GM18907 (cell line): ENCODE results near the gene LDB3.

ENCODE experiments used
- ATAC-seq: cut with Tn5 transposase; IDR thresholded peaks from one replicate; pipeline ENCODE4 v1.9.1; 2021; ENCODE audit warnings: mild to moderate bottlenecking, moderate library complexity; ENCODE audit not compliant: unreplicated experiment

LDB3 gene

GRCh38 chr10:86650151-86650550 is 18.2 kb upstream of the LDB3 start:
- ATAC-seq: no peak

- ATAC-seq: no peak
These were observed 17.3 kb upstream of the LDB3 start for GRCh38 chr10:86651021-86651471.

GRCh38 chr10:86651631-86652331 is 16.5 kb upstream of the LDB3 start:
- no peak for ATAC-seq

- no peak for ATAC-seq
These were observed 15.7 kb upstream of the LDB3 start for GRCh38 chr10:86652361-86653202.

- ATAC-seq: no peak
These were observed 14.9 kb upstream of the LDB3 start for GRCh38 chr10:86653379-86653778.

- no peak for ATAC-seq
These were observed 14.3 kb upstream of the LDB3 start for GRCh38 chr10:86653987-86654386.

- no peak for ATAC-seq
These were observed 13.7 kb upstream of the LDB3 start, which contains the start of gene OPN4 for GRCh38 chr10:86654411-86655172. Gene OPN4, plus strand, starts transcription at chr10:86654547. Its CDS starts 237 bp downstream, at chr10:86654784.

- no peak for ATAC-seq
These were observed 13.2 kb upstream of the LDB3 start for GRCh38 chr10:86655173-86655540.

- no peak for ATAC-seq
These were observed 12.7 kb upstream of the LDB3 start for GRCh38 chr10:86655596-86655995.

GRCh38 chr10:86657011-86657395 is 11.3 kb upstream of the LDB3 start:
- no peak for ATAC-seq

- ATAC-seq: no peak
These were observed 10.8 kb upstream of the LDB3 start for GRCh38 chr10:86657396-86658011.

- no peak for ATAC-seq
These were observed 10.0 kb upstream of the LDB3 start for GRCh38 chr10:86658261-86658741.

- ATAC-seq: no peak
These were observed 9.6 kb upstream of the LDB3 start for GRCh38 chr10:86658751-86659150.

- no peak for ATAC-seq
These were observed 9.1 kb upstream of the LDB3 start for GRCh38 chr10:86659161-86659691.

- ATAC-seq: no peak
These were observed 8.4 kb upstream of the LDB3 start for GRCh38 chr10:86659721-86660453.

GRCh38 chr10:86661161-86662025 is 6.9 kb upstream of the LDB3 start:
- ATAC-seq: no peak

- no peak for ATAC-seq
These were observed 5.9 kb upstream of the LDB3 start for GRCh38 chr10:86662186-86663045.

- no peak for ATAC-seq
These were observed 5.3 kb upstream of the LDB3 start for GRCh38 chr10:86663046-86663345.
